AML-193 (cell line): ENCODE results near the gene PROB1.
A peak's percentile ranks its signal among the peaks of the same experiment; 100 is the strongest.
"Not testable (repeated sequence)": the region's sequence is repeated elsewhere in the genome, so short reads cannot be mapped to it uniquely, and the experiment has no call there.

Source experiments
- DNase-seq, 2 experiments: peaks; one replicate each; lab custom pipeline; 2025; lab: John Stamatoyannopoulos, UW

The PROB1 gene

GRCh38 chr5:139391570-139392323, 3.2 kb downstream of the PROB1 start:
- DNase-seq: no peak

- no peak for DNase-seq
Measured at GRCh38 chr5:139390639-139391569, 4.0 kb downstream of the PROB1 start.

GRCh38 chr5:139389701-139390638, 4.9 kb downstream of the PROB1 start, which contains the start of gene MZB1:
MZB1 (minus strand) TSS chr5:139389913; CDS start chr5:139389856, 57 bp downstream.
- no peak for DNase-seq

- DNase-seq: no peak
Measured at GRCh38 chr5:139388198-139388821, 6.6 kb downstream of the PROB1 start.

- no peak for DNase-seq
Measured at GRCh38 chr5:139387611-139388197, 7.2 kb downstream of the PROB1 start.

GRCh38 chr5:139386956-139387355, 7.9 kb downstream of the PROB1 start:
- not testable (repeated sequence) for DNase-seq

- peak; percentile 63 to 69 for DNase-seq
Measured at GRCh38 chr5:139386050-139386438, 8.9 kb downstream of the PROB1 start.

GRCh38 chr5:139385061-139386049, 9.5 kb downstream of the PROB1 start:
- peak; percentile 50 to 56 for DNase-seq

GRCh38 chr5:139384591-139385051, 10.3 kb downstream of the PROB1 start:
- no peak for DNase-seq

- DNase-seq: no peak
Measured at GRCh38 chr5:139383993-139384590, 10.8 kb downstream of the PROB1 start.

- DNase-seq: no peak
Measured at GRCh38 chr5:139383275-139383992, 11.5 kb downstream of the PROB1 start, which contains the start of gene SLC23A1. SLC23A1 (minus strand) TSS chr5:139383297; CDS start chr5:139383253, 44 bp downstream.

GRCh38 chr5:139382807-139383206, 12.1 kb downstream of the PROB1 start:
- DNase-seq: no peak

GRCh38 chr5:139381837-139382761, 12.8 kb downstream of the PROB1 start:
- DNase-seq: no peak

GRCh38 chr5:139379626-139380449, 15.1 kb downstream of the PROB1 start:
- no peak for DNase-seq

- no peak for DNase-seq
Measured at GRCh38 chr5:139378941-139379361, 16.0 kb downstream of the PROB1 start.
